Measurements from ENCODE around the gene MYL6B. TPM values are rescaled to one million over a fixed set of nuclear protein-coding genes. Genes with fewer than 3 reads are reported as not detected.
A peak's percentile ranks its signal among the peaks of the same experiment; 100 is the strongest.

The MYL6B gene
- total RNA-seq, 2 experiments from 2014 or later, result 6.2 to 6.4 TPM

DNA sequence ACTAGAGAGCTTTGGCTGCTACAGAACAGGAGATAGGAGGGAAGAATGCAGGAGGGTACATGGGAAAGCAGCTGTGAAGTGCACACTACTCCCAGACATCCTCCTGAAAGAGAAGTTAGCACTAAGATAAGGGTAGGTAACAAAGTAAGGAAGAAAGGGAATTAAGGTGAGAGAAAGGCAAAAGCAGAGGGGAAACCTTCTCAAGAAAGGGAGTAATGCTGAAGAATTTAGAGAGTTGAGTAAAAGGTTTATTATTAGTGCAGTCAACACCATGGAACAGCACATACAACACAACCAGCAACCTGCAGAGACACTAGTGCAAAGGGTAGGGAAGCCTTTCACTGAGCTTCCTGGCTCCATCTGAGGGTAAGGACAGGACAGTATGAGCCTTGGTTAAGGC is 51.9 kb downstream of the MYL6B start:
- H3K4me1 ChIP-seq (ENCODE audit: insufficient read depth, low read length), result no peaks in the 10 kb centered on the region
- no peak overlapping the region for H3K27ac ChIP-seq (ENCODE audit: low read depth in 1 of 2, low read length in 2 of 2)
- POLR2A ChIA-PET, result interaction anchor here (1.6 kb wide), 1 partner anchor 15 kb away, joined by 3 read pairs; no protein-coding TSS in a partner anchor

DNA sequence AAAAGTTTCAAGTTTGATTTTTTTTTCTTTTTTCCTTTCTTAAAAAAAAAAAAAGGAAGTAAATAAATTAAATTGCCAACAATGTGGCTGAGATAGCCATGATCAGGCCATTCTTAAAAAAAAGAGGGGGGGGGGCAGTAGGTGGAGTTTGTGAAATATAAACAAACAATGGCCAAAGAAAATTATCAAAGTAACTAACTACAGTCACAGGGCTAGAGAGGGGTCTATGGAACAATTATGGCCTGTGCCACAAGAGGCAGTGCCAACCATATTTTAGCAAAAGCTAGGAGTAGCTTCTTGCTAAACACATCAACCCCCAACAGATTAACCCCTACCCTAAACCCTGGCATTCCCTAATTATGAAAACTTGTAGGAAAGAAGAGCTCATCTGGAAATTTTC is 53.1 kb downstream of the MYL6B start:
- Mint-ChIP-seq H3K4me1 (ENCODE audit: low read depth) (peaks cover 6% of the 10 kb centered on the region), H3K27ac (no peak overlapping the region), H3K36me3 (ENCODE audit: low read depth) (peaks cover 52% of the 10 kb centered on the region), H3K9me3 (no peaks in the 10 kb centered on the region), H3K27me3 (no peaks in the 10 kb centered on the region), H3K4me3 (no peak overlapping the region)
- ChIA-PET POLR2A (interaction anchor here (1.1 to 2.1 kb wide), 3 partner anchors 15 to 16 kb away, joined by 3 to 10 read pairs (median 3); partner anchors contain the start of gene RNF41), CTCF (interaction anchor here (0.7 to 4.5 kb wide), 6 partner anchors 9 to 87 kb away, joined by 3 to 26 read pairs (median 6); partner anchors contain the start of genes NABP2, RNF41 and SMARCC2)
- Histone ChIP-seq H3K27me3 (ENCODE audit: control insufficient read depth in 1 of 2, insufficient read depth in 2 of 2, low read length in 2 of 2) (no peaks in the 10 kb centered on the region), H3K4me1 (ENCODE audit: insufficient read depth, low read length) (no peaks in the 10 kb centered on the region), H3K9me3 (ENCODE audit: control insufficient read depth in 1 of 2, insufficient read depth in 1 of 2, low read length in 2 of 2) (no peaks in the 10 kb centered on the region), H3K36me3 (ENCODE audit: insufficient read depth, low read length) (peaks cover 50% of the 10 kb centered on the region), H3K27ac (ENCODE audit: low read depth in 1 of 2, low read length in 2 of 2) (no peak overlapping the region), H3K4me3 (ENCODE audit: low read length) (no peak overlapping the region)
- TF ChIP-seq, protein P1, sequence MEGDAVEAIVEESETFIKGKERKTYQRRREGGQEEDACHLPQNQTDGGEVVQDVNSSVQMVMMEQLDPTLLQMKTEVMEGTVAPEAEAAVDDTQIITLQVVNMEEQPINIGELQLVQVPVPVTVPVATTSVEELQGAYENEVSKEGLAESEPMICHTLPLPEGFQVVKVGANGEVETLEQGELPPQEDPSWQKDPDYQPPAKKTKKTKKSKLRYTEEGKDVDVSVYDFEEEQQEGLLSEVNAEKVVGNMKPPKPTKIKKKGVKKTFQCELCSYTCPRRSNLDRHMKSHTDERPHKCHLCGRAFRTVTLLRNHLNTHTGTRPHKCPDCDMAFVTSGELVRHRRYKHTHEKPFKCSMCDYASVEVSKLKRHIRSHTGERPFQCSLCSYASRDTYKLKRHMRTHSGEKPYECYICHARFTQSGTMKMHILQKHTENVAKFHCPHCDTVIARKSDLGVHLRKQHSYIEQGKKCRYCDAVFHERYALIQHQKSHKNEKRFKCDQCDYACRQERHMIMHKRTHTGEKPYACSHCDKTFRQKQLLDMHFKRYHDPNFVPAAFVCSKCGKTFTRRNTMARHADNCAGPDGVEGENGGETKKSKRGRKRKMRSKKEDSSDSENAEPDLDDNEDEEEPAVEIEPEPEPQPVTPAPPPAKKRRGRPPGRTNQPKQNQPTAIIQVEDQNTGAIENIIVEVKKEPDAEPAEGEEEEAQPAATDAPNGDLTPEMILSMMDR (IDR thresholded peaks at IDR 0.05), result no peak
- ATAC-seq (ENCODE audit: poor library complexity) (peak; percentile 65), DNase-seq (no peak)
- intact Hi-C loops (cut with DNase I, micrococcal nuclease), result loop anchor here in 1 of 2 experiments (5.0 kb wide), 1 partner anchor 257 kb away; no protein-coding TSS in a partner anchor

More for the DNA sequence above, 51.9 kb downstream of the MYL6B start:
- Mint-ChIP-seq H3K36me3 (ENCODE audit: low read depth) (peaks cover 43% of the 10 kb centered on the region), H3K9me3 (no peaks in the 10 kb centered on the region), H3K4me3 (no peak overlapping the region), H3K4me1 (ENCODE audit: low read depth) (peaks cover 6% of the 10 kb centered on the region), H3K27me3 (no peaks in the 10 kb centered on the region), H3K27ac (no peak overlapping the region)
- intact Hi-C loops (cut with DNase I, micrococcal nuclease), result no loop called here
- Histone ChIP-seq H3K4me3 (ENCODE audit: low read length) (no peak overlapping the region), H3K36me3 (ENCODE audit: insufficient read depth, low read length) (peaks cover 41% of the 10 kb centered on the region), H3K9me3 (ENCODE audit: control insufficient read depth in 1 of 2, insufficient read depth in 1 of 2, low read length in 2 of 2) (no peaks in the 10 kb centered on the region), H3K27me3 (ENCODE audit: control insufficient read depth in 1 of 2, insufficient read depth in 2 of 2, low read length in 2 of 2) (no peaks in the 10 kb centered on the region)
- CTCF ChIA-PET, result interaction anchor here (4.2 to 4.5 kb wide), 2 partner anchors 15 to 18 kb away, joined by 14 to 26 read pairs; partner anchors contain the start of genes NABP2, RNF41 and SMARCC2
- ATAC-seq (ENCODE audit: poor library complexity) (no peak), DNase-seq (no peak)
- TF ChIP-seq, protein P1 (IDR thresholded peaks at IDR 0.05), result no peak

DNA sequence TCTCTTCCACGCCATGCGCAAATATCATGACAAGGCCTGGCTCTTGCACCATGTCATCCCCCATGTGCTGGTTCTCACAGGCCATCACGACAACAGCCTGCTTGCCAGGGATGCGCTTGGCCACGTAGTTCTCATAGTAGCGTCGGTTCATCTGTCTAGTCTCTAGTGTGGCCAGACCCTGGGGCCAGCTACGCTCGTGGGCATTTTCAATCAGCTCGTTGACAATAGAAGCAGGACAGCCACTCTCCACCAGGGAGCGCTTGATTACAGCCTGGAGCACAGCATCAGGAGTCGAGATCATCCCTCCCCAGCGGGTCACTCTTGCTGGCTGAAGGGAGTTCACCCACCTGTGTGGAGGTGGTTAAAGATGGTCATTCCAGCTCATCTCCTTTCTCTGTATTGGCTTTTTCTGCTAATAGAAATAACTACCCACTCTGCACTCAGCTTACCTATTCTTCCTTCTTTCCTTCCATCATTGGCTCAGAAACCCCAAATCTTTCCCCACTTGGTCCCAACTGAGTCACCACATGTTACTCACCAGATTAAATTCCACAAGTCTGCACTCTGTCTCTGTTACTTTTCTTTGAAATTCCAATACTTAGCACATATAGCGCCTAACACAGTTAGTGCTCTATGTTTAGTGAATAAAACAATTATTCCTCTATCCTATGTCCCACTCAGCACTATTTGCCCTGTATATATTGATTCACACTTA is 54.2 kb downstream of the MYL6B start:
- CTCF ChIA-PET, result interaction anchor here (0.7 to 4.5 kb wide), 7 partner anchors 10 to 85 kb away, joined by 3 to 26 read pairs (median 6); partner anchors contain the start of genes ANKRD52, NABP2, RNF41 and SMARCC2
- intact Hi-C loops (cut with DNase I, micrococcal nuclease), result loop anchor here in 1 of 2 experiments (5.0 kb wide), 1 partner anchor 256 kb away; no protein-coding TSS in a partner anchor
- Mint-ChIP-seq H3K27ac (peak overlapping the region; percentile 40), H3K36me3 (ENCODE audit: low read depth) (peaks cover 64% of the 10 kb centered on the region), H3K4me1 (ENCODE audit: low read depth) (peaks cover 6% of the 10 kb centered on the region), H3K27me3 (no peaks in the 10 kb centered on the region), H3K9me3 (no peaks in the 10 kb centered on the region), H3K4me3 (no peak overlapping the region)
- POLR2A ChIA-PET, result interaction anchor here (0.6 to 2.1 kb wide), 5 partner anchors 9 to 258 kb away, joined by 3 to 10 read pairs (median 4); partner anchors contain the start of genes PA2G4 and RNF41
- Histone ChIP-seq H3K27me3 (ENCODE audit: control insufficient read depth in 1 of 2, insufficient read depth in 2 of 2, low read length in 2 of 2) (no peaks in the 10 kb centered on the region), H3K4me1 (ENCODE audit: insufficient read depth, low read length) (no peaks in the 10 kb centered on the region), H3K27ac (ENCODE audit: low read depth in 1 of 2, low read length in 2 of 2) (no peak overlapping the region), H3K9me3 (ENCODE audit: control insufficient read depth in 1 of 2, insufficient read depth in 1 of 2, low read length in 2 of 2) (no peaks in the 10 kb centered on the region), H3K4me3 (ENCODE audit: low read length) (no peak overlapping the region), H3K36me3 (ENCODE audit: insufficient read depth, low read length) (peaks cover 59% of the 10 kb centered on the region)
- ATAC-seq (ENCODE audit: poor library complexity), result peak; percentile 65
- TF ChIP-seq, protein P1 (IDR thresholded peaks at IDR 0.05), result no peak
- peak in 11 of 14 experiments; percentile 17 to 64 (median 25) for DNase-seq

Other genes starting within 250 kb of the MYL6B start
- 10 to 100 TPM; 13.7 to 16.7 TPM for gene PYM1, start 224.7 kb upstream of the MYL6B start, total RNA-seq
- gene DGKA, start 221.4 kb upstream of the MYL6B start, total RNA-seq, result 100 to 1,000 TPM; 799 to 818 TPM
- not detected for gene PMEL, start 186.5 kb upstream of the MYL6B start, total RNA-seq
- gene CDK2, start 185.8 kb upstream of the MYL6B start, total RNA-seq, result 10 to 100 TPM; 15.8 to 16.0 TPM
- 10 to 100 TPM; 21.6 to 27.4 TPM for gene RAB5B, start 178.5 kb upstream of the MYL6B start, total RNA-seq
- gene SUOX, start 155.3 kb upstream of the MYL6B start, total RNA-seq, result 1 to 10 TPM in 1 of 2 experiments, under 1 TPM in 1; 0.82 to 1.2 TPM
- 1 to 10 TPM; 2.5 to 5.0 TPM for gene IKZF4, start 131.5 kb upstream of the MYL6B start, total RNA-seq
- 100 to 1,000 TPM; 118 to 126 TPM for gene RPS26, start 110.7 kb upstream of the MYL6B start, total RNA-seq
- gene ERBB3, start 72.4 kb upstream of the MYL6B start, total RNA-seq, result under 1 TPM; 0.22 to 0.47 TPM
- 10 to 100 TPM; 51.0 to 61.0 TPM for gene PA2G4, start 48.0 kb upstream of the MYL6B start, total RNA-seq
- 1,000 to 10,000 TPM; 5,865 to 5,989 TPM for gene RPL41, start 36.0 kb upstream of the MYL6B start, total RNA-seq
- gene ZC3H10, start 34.3 kb upstream of the MYL6B start, total RNA-seq, result 1 to 10 TPM; 6.3 to 8.9 TPM
- 10 to 100 TPM; 88.5 to 90.3 TPM for gene ESYT1, start 24.3 kb upstream of the MYL6B start, total RNA-seq
- gene MYL6, start 5.8 kb downstream of the MYL6B start, total RNA-seq, result 100 to 1,000 TPM; 670 to 673 TPM
- gene SMARCC2, start 36.9 kb downstream of the MYL6B start, total RNA-seq, result 100 to 1,000 TPM; 104 to 109 TPM
- gene RNF41, start 69.3 kb downstream of the MYL6B start, total RNA-seq, result 10 to 100 TPM; 28.0 to 32.4 TPM
- gene NABP2, start 71.8 kb downstream of the MYL6B start, total RNA-seq, result 1 to 10 TPM; 7.6 to 9.1 TPM
- under 1 TPM in 1 of 2 experiments, not detected in 1; 0.33 TPM for gene SLC39A5, start 77.5 kb downstream of the MYL6B start, total RNA-seq
- 10 to 100 TPM; 23.9 to 30.8 TPM for gene ANKRD52, start 105.8 kb downstream of the MYL6B start, total RNA-seq
- 10 to 100 TPM; 27.6 to 29.2 TPM for gene COQ10A, start 114.4 kb downstream of the MYL6B start, total RNA-seq
- gene CS, start 147.7 kb downstream of the MYL6B start, total RNA-seq, result 100 to 1,000 TPM; 139 to 145 TPM
- gene CNPY2, start 163.4 kb downstream of the MYL6B start, total RNA-seq, result 10 to 100 TPM; 30.5 to 33.4 TPM
- 100 to 1,000 TPM; 104 to 107 TPM for gene PAN2, start 181.4 kb downstream of the MYL6B start, total RNA-seq
- 10 to 100 TPM; 25.2 to 27.5 TPM for gene IL23A, start 186.3 kb downstream of the MYL6B start, total RNA-seq
- 100 to 1,000 TPM; 114 to 125 TPM for gene STAT2, start 207.5 kb downstream of the MYL6B start, total RNA-seq
- not detected for gene APOF, start 210.3 kb downstream of the MYL6B start, total RNA-seq